Right atrium auricular region (tissue), 2 donors: ENCODE measurements around the gene URM1. TPM values are rescaled to one million over a fixed set of nuclear protein-coding genes. Genes with fewer than 3 reads are reported as not detected.
A peak's percentile ranks its signal among the peaks of the same experiment; 100 is the strongest.

Experiments
- DNase-seq: peaks from one replicate; pipeline ENCODE4 v3.0.0-alpha.2; 2019; ENCODE audit warnings: low spot score
- H3K27ac ChIP-seq, 2 donors: fragments of 200-600 bp; sonication (generic); 1 replicate in 1 of 2; 2 replicates in 1 of 2; pipeline ENCODE4 v1.5.1; 2016 to 2019
- H3K27me3 ChIP-seq, 2 donors: fragments of 200-600 bp; sonication (generic); one replicate each; pipeline versions ENCODE4 v1.5.1 to v1.6.0; 2017 to 2019
- H3K36me3 ChIP-seq: fragments of 200-600 bp; sonication (generic); one replicate; pipeline ENCODE4 v1.5.1; 2016
- H3K4me1 ChIP-seq, 2 donors: fragments of 200-600 bp; sonication (generic); one replicate each; pipeline versions ENCODE4 v1.5.1 to v1.6.0; 2017 to 2019
- H3K4me3 ChIP-seq, 2 donors: fragments of 200-600 bp; sonication (generic); 1 replicate in 1 of 2; 2 replicates in 1 of 2; pipeline ENCODE4 v1.5.1; 2017 to 2019; ENCODE audit warnings: mild to moderate bottlenecking in 1 of 2, moderate library complexity in 1 of 2
- H3K9me3 ChIP-seq, 2 donors: fragments of 200-600 bp; sonication (generic); one replicate each; pipeline ENCODE4 v1.5.1; 2019
- total RNA-seq, 2 donors: library from RNA; depleted of rRNA; stranded (reverse); fragments of >200 nt; gene quantifications; one replicate each; pipeline ENCODE4 v1.1.0, GENCODE V29; 2016
- TF ChIP-seq, protein P1 (sequence below), 2 donors: fragments of 200-600 bp; sonication (generic); IDR thresholded peaks; one replicate each; pipeline ENCODE4 v1.5.1; 2019; ENCODE audit warnings: antibody characterized with exemption in 2 of 2

Gene URM1
- total RNA-seq, 2 donors from 2014 or later, result 34.0 to 37.3 TPM

DNA sequence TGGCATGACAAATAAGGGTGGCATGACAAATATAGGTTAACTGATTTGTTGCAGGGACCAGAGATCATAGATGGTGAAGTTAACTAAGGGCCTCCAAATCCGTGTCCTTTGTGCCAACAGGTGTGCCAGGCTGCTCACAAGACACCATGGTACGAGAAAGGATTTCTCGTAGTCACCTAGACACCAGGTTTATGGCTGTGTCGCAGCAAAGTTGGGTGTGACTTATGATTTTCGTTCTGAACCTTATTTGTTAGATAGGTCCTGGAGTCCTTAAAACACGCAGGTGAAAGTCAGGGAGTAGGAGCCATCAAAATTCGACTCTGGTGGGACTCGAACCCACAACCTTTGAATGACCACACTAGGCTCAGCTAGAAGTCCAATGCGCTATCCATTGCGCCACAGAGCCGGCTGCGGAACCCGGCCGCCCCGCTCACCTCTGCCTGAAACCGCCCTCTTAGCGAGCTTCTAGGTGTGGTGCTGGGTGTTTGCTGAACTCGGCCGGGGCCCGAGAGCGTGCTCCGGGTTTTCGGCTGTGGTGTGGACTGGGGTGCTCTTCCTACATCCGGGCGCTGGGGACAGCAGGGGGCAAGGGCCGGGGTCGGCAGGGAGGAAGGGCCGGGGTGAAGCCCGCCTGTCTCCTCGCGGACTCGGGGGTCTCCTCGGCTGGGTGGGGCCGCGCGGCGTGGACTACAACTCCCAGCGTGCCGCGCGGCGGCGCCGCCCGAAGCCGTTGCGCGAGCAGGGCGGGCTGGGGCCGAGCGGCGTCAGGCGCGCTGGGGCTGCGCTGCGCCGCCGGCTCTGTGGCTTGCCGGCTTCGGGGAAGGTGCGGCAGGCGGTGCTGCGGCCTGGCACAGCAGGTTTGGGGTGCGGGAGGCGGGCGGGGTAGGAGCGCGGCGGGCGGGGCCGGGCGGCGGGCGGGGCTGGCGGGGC is 31.1 kb upstream of the URM1 start, which contains the start of gene SLC27A4:
Gene SLC27A4, plus strand, starts transcription at position 767 of the 930 bp plus-strand sequence. CDS start 2,606 bp downstream, outside the sequence.
- H3K27ac ChIP-seq, result peak within 1 kb of the TSS; percentile 71 to 82
- H3K4me1 ChIP-seq, result peaks cover 0 to 15% of the 10 kb centered on the region in 2 donors
- H3K36me3 ChIP-seq, result peaks cover 24% of the 10 kb centered on the region
- no peaks in the 10 kb centered on the region for H3K27me3 ChIP-seq
- H3K4me3 ChIP-seq, result peak within 1 kb of the TSS; percentile 84 to 88
- H3K9me3 ChIP-seq, result no peaks in the 10 kb centered on the region
- no peak for DNase-seq
- TF ChIP-seq, protein P1, sequence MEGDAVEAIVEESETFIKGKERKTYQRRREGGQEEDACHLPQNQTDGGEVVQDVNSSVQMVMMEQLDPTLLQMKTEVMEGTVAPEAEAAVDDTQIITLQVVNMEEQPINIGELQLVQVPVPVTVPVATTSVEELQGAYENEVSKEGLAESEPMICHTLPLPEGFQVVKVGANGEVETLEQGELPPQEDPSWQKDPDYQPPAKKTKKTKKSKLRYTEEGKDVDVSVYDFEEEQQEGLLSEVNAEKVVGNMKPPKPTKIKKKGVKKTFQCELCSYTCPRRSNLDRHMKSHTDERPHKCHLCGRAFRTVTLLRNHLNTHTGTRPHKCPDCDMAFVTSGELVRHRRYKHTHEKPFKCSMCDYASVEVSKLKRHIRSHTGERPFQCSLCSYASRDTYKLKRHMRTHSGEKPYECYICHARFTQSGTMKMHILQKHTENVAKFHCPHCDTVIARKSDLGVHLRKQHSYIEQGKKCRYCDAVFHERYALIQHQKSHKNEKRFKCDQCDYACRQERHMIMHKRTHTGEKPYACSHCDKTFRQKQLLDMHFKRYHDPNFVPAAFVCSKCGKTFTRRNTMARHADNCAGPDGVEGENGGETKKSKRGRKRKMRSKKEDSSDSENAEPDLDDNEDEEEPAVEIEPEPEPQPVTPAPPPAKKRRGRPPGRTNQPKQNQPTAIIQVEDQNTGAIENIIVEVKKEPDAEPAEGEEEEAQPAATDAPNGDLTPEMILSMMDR (IDR thresholded peaks at IDR 0.05), result no peak

DNA sequence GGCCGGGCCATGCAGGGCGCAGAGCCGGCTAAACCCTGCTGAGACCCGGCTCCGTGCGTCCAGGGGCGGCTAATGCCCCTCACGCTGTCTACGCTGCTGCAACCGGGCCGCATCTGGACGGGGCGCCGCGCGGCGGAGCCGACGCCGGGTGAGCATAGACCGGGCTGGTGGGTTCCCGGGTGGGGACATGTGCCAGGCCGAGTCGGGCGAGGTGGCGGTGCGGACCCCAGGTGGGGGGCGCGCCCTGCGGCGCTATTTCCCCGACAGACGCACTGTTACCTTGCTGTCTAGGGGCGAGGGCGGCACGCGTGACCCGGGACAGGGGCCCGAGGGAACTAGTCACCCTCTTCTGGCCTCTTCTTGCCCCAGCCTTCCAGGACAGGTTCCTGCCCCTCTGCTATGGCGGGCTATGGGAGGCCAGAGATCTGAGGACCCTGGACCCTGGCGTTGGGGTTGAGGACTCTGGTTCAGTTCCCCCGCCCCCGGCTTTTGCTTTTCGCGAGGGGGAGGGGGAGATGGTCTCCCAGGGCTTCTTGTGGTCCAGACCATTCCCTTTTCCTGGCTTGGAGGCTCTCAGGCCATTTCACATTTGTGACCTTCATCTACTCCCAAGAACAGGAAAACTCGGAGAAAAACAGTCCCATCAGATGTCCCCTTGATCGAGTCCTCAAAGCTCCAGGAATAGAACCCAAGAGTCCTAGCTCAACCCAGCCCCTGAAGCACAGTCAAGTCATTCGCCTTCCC is 30.3 kb upstream of the URM1 start:
- no peak for DNase-seq
- Histone ChIP-seq H3K9me3 (no peaks in the 10 kb centered on the region), H3K4me1 (peaks cover 0 to 15% of the 10 kb centered on the region in 2 donors), H3K4me3 (peak overlapping the region; percentile 84 to 88), H3K27me3 (no peaks in the 10 kb centered on the region), H3K27ac (peak overlapping the region; percentile 71 to 82), H3K36me3 (peaks cover 32% of the 10 kb centered on the region)
- TF ChIP-seq, protein P1 (IDR thresholded peaks at IDR 0.05), result no peak

DNA sequence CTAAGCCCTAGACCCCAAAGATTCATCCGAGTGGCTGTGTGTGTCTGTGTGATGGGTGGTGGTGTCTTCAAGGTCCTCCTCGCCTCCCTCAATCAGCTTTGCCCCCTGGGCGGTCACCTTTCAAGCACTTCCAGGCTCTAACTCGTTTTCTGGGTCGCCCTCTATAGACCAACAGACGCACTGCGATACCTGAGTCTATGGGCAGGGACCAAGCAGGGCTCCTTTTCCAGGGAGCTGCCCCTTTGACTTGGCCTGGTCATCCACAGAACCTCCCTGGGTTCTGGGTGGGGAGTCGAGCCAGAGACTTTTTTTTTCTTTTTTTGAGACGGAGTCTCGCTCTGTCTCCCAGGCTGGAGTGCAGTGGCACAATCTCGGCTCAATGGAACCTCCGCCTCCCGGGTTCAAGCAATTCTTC is 29.7 kb upstream of the URM1 start:
- TF ChIP-seq, protein P1 (IDR thresholded peaks at IDR 0.05), result peak in 1 of 2 donors; percentile 69
- DNase-seq, result peak; percentile 64
- no peaks in the 10 kb centered on the region for H3K27me3 ChIP-seq

DNA sequence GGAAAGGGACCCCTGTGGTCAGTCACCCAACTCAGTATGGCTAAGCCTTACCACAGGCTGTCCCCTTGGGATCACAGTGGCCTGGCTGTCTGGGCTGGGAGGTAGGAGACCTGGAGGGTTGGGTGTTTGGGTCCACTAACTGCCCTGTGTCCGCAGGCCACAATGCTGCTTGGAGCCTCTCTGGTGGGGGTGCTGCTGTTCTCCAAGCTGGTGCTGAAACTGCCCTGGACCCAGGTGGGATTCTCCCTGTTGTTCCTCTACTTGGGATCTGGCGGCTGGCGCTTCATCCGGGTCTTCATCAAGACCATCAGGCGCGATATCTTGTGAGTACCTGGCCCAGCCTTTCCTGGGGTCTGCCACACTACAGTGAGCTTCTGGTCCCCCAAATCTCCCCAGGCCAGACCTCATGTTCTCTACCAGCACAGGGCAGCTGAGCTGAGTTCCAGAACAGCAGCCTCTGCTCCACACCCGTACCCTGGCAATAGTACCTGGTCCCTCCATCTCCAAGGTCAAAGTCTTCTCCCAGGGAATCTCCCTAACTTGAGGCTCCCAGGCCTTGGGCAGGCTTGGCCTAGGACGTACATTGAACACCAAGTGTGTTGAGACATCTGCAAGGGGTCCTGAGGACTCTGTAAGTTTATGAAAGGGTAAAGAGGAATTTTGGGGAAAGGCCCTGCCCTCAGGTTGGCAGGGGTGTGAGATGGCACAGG is 28.0 kb upstream of the URM1 start:
- Histone ChIP-seq H3K4me1 (peaks cover 0 to 15% of the 10 kb centered on the region in 2 donors), H3K36me3 (peaks cover 51% of the 10 kb centered on the region), H3K4me3 (no peak overlapping the region), H3K27ac (no peak overlapping the region), H3K9me3 (no peaks in the 10 kb centered on the region), H3K27me3 (no peaks in the 10 kb centered on the region)
- TF ChIP-seq, protein P1 (IDR thresholded peaks at IDR 0.05), result no peak
- no peak for DNase-seq

More for the DNA sequence above, 29.7 kb upstream of the URM1 start:
- Histone ChIP-seq H3K27ac (peak overlapping the region; percentile 71 to 82), H3K4me3 (peak overlapping the region; percentile 84 to 88), H3K36me3 (peaks cover 38% of the 10 kb centered on the region), H3K9me3 (no peaks in the 10 kb centered on the region), H3K4me1 (peaks cover 0 to 15% of the 10 kb centered on the region in 2 donors)

DNA sequence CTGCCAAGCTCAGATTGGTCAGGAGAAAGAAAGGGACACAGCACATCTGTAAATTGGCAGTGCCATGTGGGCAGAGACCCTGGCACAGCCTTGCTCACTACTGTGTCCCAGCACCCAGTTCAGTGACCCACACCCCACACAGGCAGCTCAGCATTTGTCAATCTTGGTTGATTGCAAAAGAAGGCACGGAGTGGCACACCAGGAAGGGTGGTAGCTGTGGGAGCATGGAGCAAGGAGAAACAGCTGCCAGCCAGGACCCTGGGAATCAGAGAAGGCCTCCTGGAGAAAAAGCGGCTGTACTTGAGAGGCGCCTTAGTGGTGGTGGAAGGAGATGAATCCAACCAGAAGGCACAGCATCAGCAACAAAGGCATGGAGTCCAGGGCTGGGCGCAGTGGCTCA is 27.3 kb upstream of the URM1 start:
- no peak overlapping the region for H3K4me3 ChIP-seq
- no peaks in the 10 kb centered on the region for H3K9me3 ChIP-seq
- no peaks in the 10 kb centered on the region for H3K27me3 ChIP-seq
- peaks cover 59% of the 10 kb centered on the region for H3K36me3 ChIP-seq
- peaks cover 0 to 15% of the 10 kb centered on the region in 2 donors for H3K4me1 ChIP-seq
- H3K27ac ChIP-seq, result no peak overlapping the region
- no peak for DNase-seq
- TF ChIP-seq, protein P1 (IDR thresholded peaks at IDR 0.05), result no peak
